ENCODE measurements around the gene ANKS1B.

DNA sequence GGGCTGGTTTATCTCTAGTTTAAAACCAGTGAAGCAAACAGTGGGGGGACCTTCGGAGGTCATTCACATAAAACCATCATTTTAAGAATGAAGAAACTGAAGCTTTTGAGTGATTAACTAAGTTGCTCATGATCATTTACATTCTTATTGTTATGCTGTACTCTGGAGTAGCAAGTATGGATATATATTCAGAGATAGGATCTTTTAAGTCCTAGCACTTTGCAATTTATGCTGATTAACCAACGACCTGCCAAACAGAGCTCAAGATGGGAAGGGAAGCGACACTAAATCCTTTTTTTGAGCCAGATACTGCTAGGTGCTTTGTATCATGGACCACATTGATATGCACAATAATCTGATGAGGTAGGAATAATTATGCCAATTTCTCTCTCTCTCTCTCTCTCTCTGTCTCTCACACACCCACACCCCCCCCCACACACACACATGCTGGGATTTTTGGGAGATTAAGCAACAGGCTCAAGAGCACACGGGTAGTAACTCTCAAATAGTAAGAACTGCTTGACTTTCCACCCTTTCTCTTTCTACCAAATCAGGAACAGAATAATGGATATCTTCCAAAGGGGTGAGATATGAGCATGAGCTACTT, 1036.3 kb downstream of the ANKS1B start:
- no peak for TF ChIP-seq POLR2A (IDR thresholded peaks at IDR 0.05)
- TF ChIP-seq, protein P1, sequence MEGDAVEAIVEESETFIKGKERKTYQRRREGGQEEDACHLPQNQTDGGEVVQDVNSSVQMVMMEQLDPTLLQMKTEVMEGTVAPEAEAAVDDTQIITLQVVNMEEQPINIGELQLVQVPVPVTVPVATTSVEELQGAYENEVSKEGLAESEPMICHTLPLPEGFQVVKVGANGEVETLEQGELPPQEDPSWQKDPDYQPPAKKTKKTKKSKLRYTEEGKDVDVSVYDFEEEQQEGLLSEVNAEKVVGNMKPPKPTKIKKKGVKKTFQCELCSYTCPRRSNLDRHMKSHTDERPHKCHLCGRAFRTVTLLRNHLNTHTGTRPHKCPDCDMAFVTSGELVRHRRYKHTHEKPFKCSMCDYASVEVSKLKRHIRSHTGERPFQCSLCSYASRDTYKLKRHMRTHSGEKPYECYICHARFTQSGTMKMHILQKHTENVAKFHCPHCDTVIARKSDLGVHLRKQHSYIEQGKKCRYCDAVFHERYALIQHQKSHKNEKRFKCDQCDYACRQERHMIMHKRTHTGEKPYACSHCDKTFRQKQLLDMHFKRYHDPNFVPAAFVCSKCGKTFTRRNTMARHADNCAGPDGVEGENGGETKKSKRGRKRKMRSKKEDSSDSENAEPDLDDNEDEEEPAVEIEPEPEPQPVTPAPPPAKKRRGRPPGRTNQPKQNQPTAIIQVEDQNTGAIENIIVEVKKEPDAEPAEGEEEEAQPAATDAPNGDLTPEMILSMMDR (IDR thresholded peaks at IDR 0.05): no peak
